Measurements from ENCODE around the gene APCDD1L. TPM values are rescaled to one million over a fixed set of nuclear protein-coding genes. Genes with fewer than 3 reads are reported as not detected.

The APCDD1L gene
- total RNA-seq, 4 donors from 2014 or later: 0.23 to 1.2 (median 1.1) TPM

GRCh38 chr20:58492795-58493524 lies 22.2 kb downstream of the APCDD1L start:
- H3K27me3 ChIP-seq: no peaks in the 10 kb centered on the region
- no peak overlapping the region for H3K4me3 ChIP-seq
- H3K9me3 ChIP-seq: no peaks in the 10 kb centered on the region
- TF ChIP-seq POLR2AphosphoS5 (IDR thresholded peaks at IDR 0.05) (no peak), POLR2A (IDR thresholded peaks at IDR 0.05) (no peak), EP300 (IDR thresholded peaks at IDR 0.05) (no peak), CTCF (IDR thresholded peaks at IDR 0.05) (no peak)
- no peaks in the 10 kb centered on the region for H3K4me1 ChIP-seq
- DNase-seq (ENCODE audit: low spot score in 2 of 2): no peak
- WGBS: 80% methylated on average over 4 of the region's 4 CpGs
- H3K27ac ChIP-seq: no peak overlapping the region
- H3K36me3 ChIP-seq: no peaks in the 10 kb centered on the region

GRCh38 chr20:58492074-58492718 lies 23.0 kb downstream of the APCDD1L start:
- WGBS: 77% methylated on average over 7 of the region's 7 CpGs
- H3K9me3 ChIP-seq: no peaks in the 10 kb centered on the region
- H3K27me3 ChIP-seq: no peaks in the 10 kb centered on the region
- H3K4me3 ChIP-seq: no peak overlapping the region
- TF ChIP-seq EP300 (IDR thresholded peaks at IDR 0.05) (no peak), POLR2A (IDR thresholded peaks at IDR 0.05) (no peak), POLR2AphosphoS5 (IDR thresholded peaks at IDR 0.05) (no peak), CTCF (IDR thresholded peaks at IDR 0.05) (no peak)
- DNase-seq (ENCODE audit: low spot score in 2 of 2): no peak
- no peak overlapping the region for H3K27ac ChIP-seq
- no peaks in the 10 kb centered on the region for H3K36me3 ChIP-seq
- H3K4me1 ChIP-seq: no peaks in the 10 kb centered on the region

- TF ChIP-seq POLR2AphosphoS5 (IDR thresholded peaks at IDR 0.05): no peak
- TF ChIP-seq EP300 (IDR thresholded peaks at IDR 0.05): no peak
- TF ChIP-seq CTCF (IDR thresholded peaks at IDR 0.05): no peak
- TF ChIP-seq POLR2A (IDR thresholded peaks at IDR 0.05): no peak
- Histone ChIP-seq H3K36me3 (no peaks in the 10 kb centered on the region), H3K4me1 (no peaks in the 10 kb centered on the region), H3K27ac (no peak overlapping the region), H3K4me3 (no peak overlapping the region), H3K9me3 (peaks cover 14% of the 10 kb centered on the region), H3K27me3 (no peaks in the 10 kb centered on the region)
- WGBS: 47% methylated on average over 1 of the region's 1 CpG
- no peak for DNase-seq (ENCODE audit: low spot score in 2 of 2)
Measured at GRCh38 chr20:58486207-58486606, 29.0 kb downstream of the APCDD1L start.

- Histone ChIP-seq H3K9me3 (peaks cover 14% of the 10 kb centered on the region), H3K27me3 (no peaks in the 10 kb centered on the region), H3K27ac (no peak overlapping the region), H3K4me1 (no peaks in the 10 kb centered on the region), H3K4me3 (no peak overlapping the region), H3K36me3 (no peaks in the 10 kb centered on the region)
- no peak for DNase-seq (ENCODE audit: low spot score in 2 of 2)
- TF ChIP-seq POLR2AphosphoS5 (IDR thresholded peaks at IDR 0.05) (no peak), EP300 (IDR thresholded peaks at IDR 0.05) (no peak), CTCF (IDR thresholded peaks at IDR 0.05) (no peak), POLR2A (IDR thresholded peaks at IDR 0.05) (no peak)
- WGBS: 71% methylated on average over 3 of the region's 3 CpGs
Measured at GRCh38 chr20:58485393-58485792, 29.8 kb downstream of the APCDD1L start.

- H3K27me3 ChIP-seq: no peaks in the 10 kb centered on the region
- no peaks in the 10 kb centered on the region for H3K4me1 ChIP-seq
- H3K36me3 ChIP-seq: no peaks in the 10 kb centered on the region
- TF ChIP-seq POLR2A (IDR thresholded peaks at IDR 0.05) (no peak), CTCF (IDR thresholded peaks at IDR 0.05) (no peak), POLR2AphosphoS5 (IDR thresholded peaks at IDR 0.05) (no peak), EP300 (IDR thresholded peaks at IDR 0.05) (no peak)
- WGBS: 95% methylated on average over 6 of the region's 6 CpGs
- no peak overlapping the region for H3K4me3 ChIP-seq
- no peak overlapping the region for H3K27ac ChIP-seq
- peak in 1 of 2 donors; percentile 32 for DNase-seq (ENCODE audit: low spot score in 2 of 2)
- peaks cover 15% of the 10 kb centered on the region for H3K9me3 ChIP-seq
Measured at GRCh38 chr20:58483470-58483869, 31.7 kb downstream of the APCDD1L start.

All from suprapubic skin (tissue), 4 donors.